T-helper 2 cell treated with Interferon-gamma antibody and Interleukin-4, amounts not matched to agents 5 μg/mL and 100 μg/mL, for 36 hours (primary cell): ENCODE data around the gene ACP4.
"Not testable (repeated sequence)": the region's sequence is repeated elsewhere in the genome, so short reads cannot be mapped to it uniquely, and the experiment has no call there.

Experiments
- DNase-seq: peaks from one replicate; pipeline ENCODE4 v3.0.0; 2021; ENCODE audit warnings: low spot score
- H3K27ac Mint-ChIP-seq: one replicate; pipeline ENCODE4 v1.8.0; 2021; ENCODE audit warnings: mild to moderate bottlenecking, mixed read lengths
- H3K27me3 Mint-ChIP-seq: one replicate; pipeline ENCODE4 v1.8.0; 2021; ENCODE audit warnings: low read depth, mixed read lengths
- H3K36me3 Mint-ChIP-seq: one replicate; pipeline ENCODE4 v1.8.0; 2021; ENCODE audit warnings: low read depth, mixed read lengths
- H3K4me1 Mint-ChIP-seq: one replicate; pipeline ENCODE4 v1.8.0; 2021; ENCODE audit warnings: low read depth, mixed read lengths
- H3K4me3 Mint-ChIP-seq: one replicate; pipeline ENCODE4 v1.8.0; 2022; ENCODE audit warnings: mild to moderate bottlenecking, moderate library complexity, mixed read lengths
- H3K9me3 Mint-ChIP-seq: one replicate; pipeline ENCODE4 v1.8.0; 2021; ENCODE audit warnings: mixed read lengths

ACP4 gene

GRCh38 chr19:50790396-50790795, at the start of gene ACP4:
TSS of gene ACP4 (plus strand) at chr19:50790415. CDS start at chr19:50790415, 0 bp downstream.
- H3K27me3 Mint-ChIP-seq: no peaks in the 10 kb centered on the region
- peak within 1 kb of the TSS; percentile 10 for H3K27ac Mint-ChIP-seq
- peaks cover 3% of the 10 kb centered on the region for H3K36me3 Mint-ChIP-seq
- H3K4me1 Mint-ChIP-seq: peaks cover 4% of the 10 kb centered on the region
- DNase-seq: no peak
- H3K4me3 Mint-ChIP-seq: no peak within 1 kb of the TSS
- H3K9me3 Mint-ChIP-seq: no peaks in the 10 kb centered on the region

DNA sequence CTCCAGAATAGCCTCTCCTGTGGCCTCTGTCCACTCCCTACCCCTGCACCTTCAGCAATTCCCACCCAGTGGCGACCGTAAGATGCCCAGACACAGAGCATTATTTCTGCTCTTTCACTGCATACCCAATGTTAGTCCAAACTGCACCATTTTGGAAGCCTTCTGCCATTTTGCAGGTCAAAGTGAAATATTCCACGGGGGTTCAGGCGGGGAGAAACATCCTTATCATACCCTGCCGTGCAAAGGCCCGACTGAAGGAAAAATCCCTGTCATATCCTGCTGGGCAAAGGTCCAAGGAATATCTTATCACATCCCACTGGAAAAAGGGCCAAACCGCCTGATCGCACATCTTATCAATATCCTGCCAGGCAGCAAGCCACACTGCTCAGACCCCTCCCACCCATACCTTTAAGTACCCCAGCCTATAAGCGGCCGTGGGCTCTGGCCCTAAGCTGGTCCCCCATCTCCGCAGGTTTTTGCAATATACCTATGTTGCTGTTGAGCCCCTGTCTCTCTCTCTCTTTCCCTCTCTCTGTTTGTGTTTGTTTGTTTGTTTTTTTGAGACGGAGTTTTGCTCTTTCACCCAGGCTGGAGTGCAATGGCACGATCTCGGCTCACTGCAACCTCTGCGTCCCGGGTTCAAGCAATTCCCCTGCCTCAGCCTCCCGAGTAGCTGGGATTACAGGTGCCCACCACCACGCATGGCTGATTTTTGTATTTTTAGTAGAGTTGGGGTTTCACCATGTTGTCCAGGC, 48.9 kb upstream of the ACP4 start:
- no peaks in the 10 kb centered on the region for H3K36me3 Mint-ChIP-seq
- H3K27ac Mint-ChIP-seq: no peak overlapping the region
- DNase-seq: no peak
- no peaks in the 10 kb centered on the region for H3K9me3 Mint-ChIP-seq
- H3K27me3 Mint-ChIP-seq: peaks cover 8% of the 10 kb centered on the region
- no peak overlapping the region for H3K4me3 Mint-ChIP-seq
- H3K4me1 Mint-ChIP-seq: no peaks in the 10 kb centered on the region

DNA sequence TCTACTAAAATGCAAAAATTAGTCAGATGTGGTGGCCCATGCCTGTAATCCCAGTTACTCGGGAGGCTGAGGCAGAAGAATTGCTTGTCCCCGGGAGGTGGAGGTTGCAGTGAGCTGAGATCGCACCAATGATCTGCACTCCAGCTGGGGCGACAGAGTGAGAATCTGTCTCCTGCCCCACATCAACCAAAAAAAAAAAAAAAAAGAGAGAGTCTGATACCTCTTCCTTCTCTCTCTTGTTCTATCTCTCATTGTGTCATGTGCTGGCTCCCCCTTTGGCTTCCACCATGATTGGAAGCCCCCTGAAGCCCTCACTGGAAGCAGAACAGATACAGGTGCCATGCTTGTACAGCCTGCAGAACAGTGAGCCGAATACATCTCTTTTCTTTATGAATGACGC, 46.7 kb upstream of the ACP4 start:
- no peak for DNase-seq
- no peak overlapping the region for H3K4me3 Mint-ChIP-seq
- H3K27me3 Mint-ChIP-seq: peaks cover 5% of the 10 kb centered on the region
- no peaks in the 10 kb centered on the region for H3K36me3 Mint-ChIP-seq
- no peaks in the 10 kb centered on the region for H3K9me3 Mint-ChIP-seq
- no peaks in the 10 kb centered on the region for H3K4me1 Mint-ChIP-seq
- H3K27ac Mint-ChIP-seq: no peak overlapping the region

GRCh38 chr19:50745221-50745620, 45.0 kb upstream of the ACP4 start:
- Mint-ChIP-seq H3K9me3 (no peaks in the 10 kb centered on the region), H3K27ac (no peak overlapping the region), H3K4me1 (no peaks in the 10 kb centered on the region), H3K4me3 (no peak overlapping the region), H3K27me3 (no peaks in the 10 kb centered on the region), H3K36me3 (no peaks in the 10 kb centered on the region)
- no peak for DNase-seq

- not testable (repeated sequence) for H3K9me3 Mint-ChIP-seq, H3K27ac Mint-ChIP-seq, H3K27me3 Mint-ChIP-seq, H3K36me3 Mint-ChIP-seq, DNase-seq, H3K4me3 Mint-ChIP-seq, H3K4me1 Mint-ChIP-seq
Measured at GRCh38 chr19:50747141-50747540, 43.1 kb upstream of the ACP4 start.

DNA sequence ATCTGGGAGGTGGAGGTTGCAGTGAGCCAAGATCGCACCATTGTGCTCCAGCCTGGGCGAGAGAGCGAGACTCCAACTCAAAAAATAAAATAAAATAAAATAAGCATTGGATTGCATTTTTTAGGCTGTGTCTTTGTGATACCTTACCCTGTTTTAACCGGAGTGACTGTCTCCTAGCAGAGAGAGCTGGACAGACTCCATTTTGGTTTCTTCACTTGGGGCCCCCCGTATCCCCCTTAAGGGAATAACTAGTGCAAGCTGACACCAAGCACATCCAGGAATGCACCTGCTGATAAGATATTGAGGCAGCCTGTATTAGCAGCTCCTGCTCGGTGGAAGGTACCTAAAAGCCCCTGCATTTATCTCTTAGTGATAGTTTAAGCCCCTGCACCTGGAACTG, 40.7 kb upstream of the ACP4 start:
- no peaks in the 10 kb centered on the region for H3K9me3 Mint-ChIP-seq
- no peaks in the 10 kb centered on the region for H3K27me3 Mint-ChIP-seq
- H3K36me3 Mint-ChIP-seq: no peaks in the 10 kb centered on the region
- no peak for DNase-seq
- no peaks in the 10 kb centered on the region for H3K4me1 Mint-ChIP-seq
- no peak overlapping the region for H3K4me3 Mint-ChIP-seq
- no peak overlapping the region for H3K27ac Mint-ChIP-seq

DNA sequence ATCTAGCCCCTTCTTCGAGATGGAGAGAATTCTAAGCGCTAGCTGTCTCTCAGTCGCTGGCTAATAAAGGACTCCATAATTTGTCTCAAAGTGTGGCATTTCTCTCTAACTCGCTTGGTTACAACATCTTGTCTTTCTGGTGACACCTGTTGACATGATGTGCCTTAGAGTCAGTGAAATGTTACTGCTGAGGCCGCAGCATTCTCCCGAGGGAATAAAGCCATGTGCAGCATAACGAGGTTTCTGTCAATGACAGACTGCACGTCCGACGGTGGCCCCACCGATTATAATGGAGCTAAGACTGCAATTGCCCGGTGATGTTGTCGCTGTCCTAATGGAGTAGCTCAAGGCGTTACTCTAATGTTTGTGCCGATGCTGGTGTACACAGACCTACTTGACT, 40.2 kb upstream of the ACP4 start:
- Mint-ChIP-seq H3K9me3 (no peaks in the 10 kb centered on the region), H3K4me1 (no peaks in the 10 kb centered on the region), H3K27me3 (no peaks in the 10 kb centered on the region), H3K36me3 (no peaks in the 10 kb centered on the region), H3K4me3 (no peak overlapping the region), H3K27ac (no peak overlapping the region)
- no peak for DNase-seq

- H3K9me3 Mint-ChIP-seq: no peaks in the 10 kb centered on the region
- DNase-seq: no peak
- no peaks in the 10 kb centered on the region for H3K27me3 Mint-ChIP-seq
- H3K36me3 Mint-ChIP-seq: no peaks in the 10 kb centered on the region
- no peaks in the 10 kb centered on the region for H3K4me1 Mint-ChIP-seq
- H3K27ac Mint-ChIP-seq: no peak overlapping the region
- no peak overlapping the region for H3K4me3 Mint-ChIP-seq
Measured at GRCh38 chr19:50753879-50754278, 36.3 kb upstream of the ACP4 start.

DNA sequence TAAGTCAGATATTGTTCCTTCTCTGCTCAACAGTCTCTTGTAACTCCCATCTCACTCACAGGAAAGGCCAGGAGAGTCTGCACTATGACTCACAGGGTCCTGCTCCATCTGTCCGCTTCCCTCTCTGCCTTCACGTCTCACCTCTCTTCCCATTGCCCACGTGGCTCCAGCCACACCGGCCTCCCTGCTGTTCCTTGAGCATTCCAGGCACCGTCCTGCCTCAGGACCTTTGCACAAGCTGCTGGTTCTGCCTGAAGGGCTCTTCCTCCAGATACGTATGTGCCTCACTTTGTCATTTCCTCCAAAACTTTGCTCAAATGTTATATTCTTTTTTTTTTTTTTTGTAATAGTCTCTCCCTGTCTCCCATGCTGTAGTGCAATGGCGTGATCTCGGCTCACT, 34.0 kb upstream of the ACP4 start:
- H3K36me3 Mint-ChIP-seq, H3K9me3 Mint-ChIP-seq, H3K4me1 Mint-ChIP-seq, DNase-seq, H3K4me3 Mint-ChIP-seq, H3K27me3 Mint-ChIP-seq, H3K27ac Mint-ChIP-seq: not testable (repeated sequence)

GRCh38 chr19:50757624-50758023, 32.6 kb upstream of the ACP4 start:
- not testable (repeated sequence) for DNase-seq, H3K27me3 Mint-ChIP-seq, H3K36me3 Mint-ChIP-seq, H3K4me3 Mint-ChIP-seq, H3K9me3 Mint-ChIP-seq, H3K4me1 Mint-ChIP-seq, H3K27ac Mint-ChIP-seq

DNA sequence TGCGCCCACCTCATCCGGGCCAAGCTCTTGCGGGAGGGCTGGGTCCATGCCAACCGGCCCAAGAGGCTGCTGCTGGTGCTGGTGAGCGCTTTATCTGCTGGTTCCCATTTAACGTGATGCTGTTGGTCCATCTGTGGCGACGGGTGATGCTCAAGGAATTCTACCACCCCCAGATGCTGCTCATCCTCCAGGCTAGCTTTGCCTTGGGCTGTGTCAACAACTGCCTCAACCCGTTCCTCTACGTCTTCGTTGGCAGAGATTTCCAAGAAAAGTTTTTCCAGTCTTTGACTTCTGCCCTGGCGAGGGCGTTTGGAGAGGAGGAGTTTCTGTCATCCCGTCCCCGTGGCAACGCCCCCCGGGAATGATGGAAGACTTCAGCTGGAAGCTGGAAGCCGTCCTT, 31.1 kb upstream of the ACP4 start:
- DNase-seq, H3K9me3 Mint-ChIP-seq: not testable (repeated sequence)

DNA sequence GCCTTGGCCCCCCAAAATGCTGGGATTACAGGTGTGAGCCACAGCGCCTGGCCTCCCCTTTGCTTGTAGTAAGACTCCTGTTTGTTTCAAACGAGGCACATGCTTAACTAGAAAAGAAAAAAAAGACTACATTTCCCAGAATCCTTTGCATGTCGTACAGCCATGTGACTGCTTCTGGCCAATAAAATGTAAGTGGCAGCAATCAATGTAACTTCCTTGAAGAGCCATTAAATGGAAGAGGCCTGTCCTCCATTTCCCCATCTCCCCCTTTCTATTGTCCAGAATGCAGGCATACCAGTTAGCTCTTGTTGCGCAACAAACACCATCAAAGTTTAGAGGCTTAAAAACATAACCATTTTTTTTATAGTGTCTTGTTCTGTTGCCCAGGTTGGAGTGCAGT, 30.3 kb upstream of the ACP4 start:
- no peak overlapping the region for H3K4me3 Mint-ChIP-seq
- DNase-seq: no peak
- no peaks in the 10 kb centered on the region for H3K36me3 Mint-ChIP-seq
- H3K27ac Mint-ChIP-seq: no peak overlapping the region
- no peaks in the 10 kb centered on the region for H3K27me3 Mint-ChIP-seq
- no peaks in the 10 kb centered on the region for H3K4me1 Mint-ChIP-seq
- peaks cover 4% of the 10 kb centered on the region for H3K9me3 Mint-ChIP-seq

More for the DNA sequence above, 31.1 kb upstream of the ACP4 start:
- H3K27ac Mint-ChIP-seq, H3K27me3 Mint-ChIP-seq, H3K4me1 Mint-ChIP-seq, H3K36me3 Mint-ChIP-seq, H3K4me3 Mint-ChIP-seq: not testable (repeated sequence)

DNA sequence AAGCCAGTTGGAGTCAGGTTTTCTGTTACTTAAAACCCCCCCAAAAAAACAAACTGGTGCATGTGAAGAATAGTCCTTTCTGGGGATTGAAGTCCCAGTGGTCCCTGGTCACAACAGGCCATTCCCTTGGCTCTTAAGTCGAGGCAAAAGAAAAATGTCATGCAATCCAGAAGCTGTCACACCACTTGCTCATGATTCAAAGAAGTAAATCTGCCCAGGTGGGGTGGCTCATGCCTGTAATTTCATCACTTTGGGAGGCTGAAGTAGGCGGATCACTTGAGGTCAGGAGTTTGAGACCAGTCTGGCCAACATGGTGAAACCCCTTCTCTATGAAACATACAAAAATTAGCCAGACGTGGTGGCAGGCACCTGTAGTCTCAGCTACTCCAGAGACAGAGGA, 28.7 kb upstream of the ACP4 start:
- H3K4me1 Mint-ChIP-seq, H3K36me3 Mint-ChIP-seq, H3K27ac Mint-ChIP-seq, H3K9me3 Mint-ChIP-seq, DNase-seq, H3K27me3 Mint-ChIP-seq, H3K4me3 Mint-ChIP-seq: not testable (repeated sequence)

- not testable (repeated sequence) for H3K27ac Mint-ChIP-seq, H3K36me3 Mint-ChIP-seq, H3K27me3 Mint-ChIP-seq, H3K9me3 Mint-ChIP-seq, H3K4me1 Mint-ChIP-seq, DNase-seq, H3K4me3 Mint-ChIP-seq
Measured at GRCh38 chr19:50763521-50763920, 26.7 kb upstream of the ACP4 start.

DNA sequence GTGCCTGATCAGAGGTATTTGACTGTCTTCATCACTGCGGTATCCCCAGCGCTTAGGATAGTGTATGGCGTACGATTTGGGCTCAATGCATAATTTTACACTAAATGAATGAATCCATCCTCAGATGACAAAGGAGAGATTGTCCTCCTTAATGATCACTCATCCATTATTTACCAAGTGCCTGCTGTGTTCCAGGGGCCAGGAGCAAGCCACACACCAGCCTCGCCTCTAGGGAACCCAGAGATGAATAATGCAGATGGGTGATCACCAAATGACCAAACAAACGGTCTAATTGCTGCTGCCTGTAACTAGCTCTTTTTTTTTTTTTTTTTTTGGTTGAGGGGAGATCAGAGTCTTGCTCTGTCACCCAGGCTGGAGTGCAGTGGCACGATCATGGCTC, 25.8 kb upstream of the ACP4 start:
- no peak overlapping the region for H3K4me3 Mint-ChIP-seq
- H3K9me3 Mint-ChIP-seq: peaks cover 4% of the 10 kb centered on the region
- no peaks in the 10 kb centered on the region for H3K27me3 Mint-ChIP-seq
- H3K4me1 Mint-ChIP-seq: peaks cover 5% of the 10 kb centered on the region
- DNase-seq: no peak
- H3K36me3 Mint-ChIP-seq: no peaks in the 10 kb centered on the region
- no peak overlapping the region for H3K27ac Mint-ChIP-seq
